Panc1 (cell line): ENCODE results near the gene DNAJA1.

Experiments used
- POLR2AphosphoS5 ChIP-seq: IDR thresholded peaks from 2 replicates; pipeline ENCODE4 v1.6.1; 2012; ENCODE audit warnings: mild to moderate bottlenecking, low read depth, low read length, moderate library complexity
- TF ChIP-seq, protein P1 (sequence below), 2 experiments: IDR thresholded peaks; 2 replicates each; pipeline ENCODE4 v1.6.1; 2011 to 2012; ENCODE audit warnings: low read depth in 2 of 2, control low read depth in 1 of 2, low read length in 1 of 2, mild to moderate bottlenecking in 1 of 2, moderate library complexity in 1 of 2; ENCODE audit not compliant: insufficient read depth in 1 of 2
- TF ChIP-seq, protein P2 (sequence below): fragments of 450-650 bp; IDR thresholded peaks from 2 replicates; pipeline ENCODE4 v1.5.1; 2017; ENCODE audit warnings: mild to moderate bottlenecking

- TF ChIP-seq, protein P1, sequence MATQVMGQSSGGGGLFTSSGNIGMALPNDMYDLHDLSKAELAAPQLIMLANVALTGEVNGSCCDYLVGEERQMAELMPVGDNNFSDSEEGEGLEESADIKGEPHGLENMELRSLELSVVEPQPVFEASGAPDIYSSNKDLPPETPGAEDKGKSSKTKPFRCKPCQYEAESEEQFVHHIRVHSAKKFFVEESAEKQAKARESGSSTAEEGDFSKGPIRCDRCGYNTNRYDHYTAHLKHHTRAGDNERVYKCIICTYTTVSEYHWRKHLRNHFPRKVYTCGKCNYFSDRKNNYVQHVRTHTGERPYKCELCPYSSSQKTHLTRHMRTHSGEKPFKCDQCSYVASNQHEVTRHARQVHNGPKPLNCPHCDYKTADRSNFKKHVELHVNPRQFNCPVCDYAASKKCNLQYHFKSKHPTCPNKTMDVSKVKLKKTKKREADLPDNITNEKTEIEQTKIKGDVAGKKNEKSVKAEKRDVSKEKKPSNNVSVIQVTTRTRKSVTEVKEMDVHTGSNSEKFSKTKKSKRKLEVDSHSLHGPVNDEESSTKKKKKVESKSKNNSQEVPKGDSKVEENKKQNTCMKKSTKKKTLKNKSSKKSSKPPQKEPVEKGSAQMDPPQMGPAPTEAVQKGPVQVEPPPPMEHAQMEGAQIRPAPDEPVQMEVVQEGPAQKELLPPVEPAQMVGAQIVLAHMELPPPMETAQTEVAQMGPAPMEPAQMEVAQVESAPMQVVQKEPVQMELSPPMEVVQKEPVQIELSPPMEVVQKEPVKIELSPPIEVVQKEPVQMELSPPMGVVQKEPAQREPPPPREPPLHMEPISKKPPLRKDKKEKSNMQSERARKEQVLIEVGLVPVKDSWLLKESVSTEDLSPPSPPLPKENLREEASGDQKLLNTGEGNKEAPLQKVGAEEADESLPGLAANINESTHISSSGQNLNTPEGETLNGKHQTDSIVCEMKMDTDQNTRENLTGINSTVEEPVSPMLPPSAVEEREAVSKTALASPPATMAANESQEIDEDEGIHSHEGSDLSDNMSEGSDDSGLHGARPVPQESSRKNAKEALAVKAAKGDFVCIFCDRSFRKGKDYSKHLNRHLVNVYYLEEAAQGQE (IDR thresholded peaks at IDR 0.05; ENCODE audit: insufficient read depth in 1 of 2, low read depth in 2 of 2, low read length in 1 of 2), result no peak
- TF ChIP-seq, protein P2, sequence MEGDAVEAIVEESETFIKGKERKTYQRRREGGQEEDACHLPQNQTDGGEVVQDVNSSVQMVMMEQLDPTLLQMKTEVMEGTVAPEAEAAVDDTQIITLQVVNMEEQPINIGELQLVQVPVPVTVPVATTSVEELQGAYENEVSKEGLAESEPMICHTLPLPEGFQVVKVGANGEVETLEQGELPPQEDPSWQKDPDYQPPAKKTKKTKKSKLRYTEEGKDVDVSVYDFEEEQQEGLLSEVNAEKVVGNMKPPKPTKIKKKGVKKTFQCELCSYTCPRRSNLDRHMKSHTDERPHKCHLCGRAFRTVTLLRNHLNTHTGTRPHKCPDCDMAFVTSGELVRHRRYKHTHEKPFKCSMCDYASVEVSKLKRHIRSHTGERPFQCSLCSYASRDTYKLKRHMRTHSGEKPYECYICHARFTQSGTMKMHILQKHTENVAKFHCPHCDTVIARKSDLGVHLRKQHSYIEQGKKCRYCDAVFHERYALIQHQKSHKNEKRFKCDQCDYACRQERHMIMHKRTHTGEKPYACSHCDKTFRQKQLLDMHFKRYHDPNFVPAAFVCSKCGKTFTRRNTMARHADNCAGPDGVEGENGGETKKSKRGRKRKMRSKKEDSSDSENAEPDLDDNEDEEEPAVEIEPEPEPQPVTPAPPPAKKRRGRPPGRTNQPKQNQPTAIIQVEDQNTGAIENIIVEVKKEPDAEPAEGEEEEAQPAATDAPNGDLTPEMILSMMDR, result no peak
- TF ChIP-seq POLR2AphosphoS5, result no peak
Measured at GRCh38 chr9:33082538-33083326, 57.7 kb downstream of the DNAJA1 start.
